Measurements from ENCODE around the gene HECTD3.

DNA sequence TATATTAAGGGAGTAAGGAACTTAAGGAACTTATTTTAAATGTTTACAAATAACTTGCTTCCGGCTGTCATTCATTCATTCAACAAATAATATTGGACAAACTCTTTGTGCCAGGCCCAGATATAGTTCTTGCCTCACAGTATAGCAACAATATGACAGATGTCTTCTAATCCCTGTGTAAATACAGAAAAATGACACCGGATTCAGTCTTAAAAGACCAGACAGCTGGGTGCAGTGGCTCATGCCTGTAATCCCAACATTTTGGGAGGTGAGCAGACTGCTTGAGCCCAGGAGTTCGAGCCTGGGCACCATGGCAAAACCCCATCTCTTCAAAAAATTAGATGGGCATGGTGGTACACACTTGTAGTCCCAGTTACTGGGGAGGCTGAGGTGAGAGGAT lies 48.4 kb downstream of the HECTD3 start:
- TF ChIP-seq, protein P1, sequence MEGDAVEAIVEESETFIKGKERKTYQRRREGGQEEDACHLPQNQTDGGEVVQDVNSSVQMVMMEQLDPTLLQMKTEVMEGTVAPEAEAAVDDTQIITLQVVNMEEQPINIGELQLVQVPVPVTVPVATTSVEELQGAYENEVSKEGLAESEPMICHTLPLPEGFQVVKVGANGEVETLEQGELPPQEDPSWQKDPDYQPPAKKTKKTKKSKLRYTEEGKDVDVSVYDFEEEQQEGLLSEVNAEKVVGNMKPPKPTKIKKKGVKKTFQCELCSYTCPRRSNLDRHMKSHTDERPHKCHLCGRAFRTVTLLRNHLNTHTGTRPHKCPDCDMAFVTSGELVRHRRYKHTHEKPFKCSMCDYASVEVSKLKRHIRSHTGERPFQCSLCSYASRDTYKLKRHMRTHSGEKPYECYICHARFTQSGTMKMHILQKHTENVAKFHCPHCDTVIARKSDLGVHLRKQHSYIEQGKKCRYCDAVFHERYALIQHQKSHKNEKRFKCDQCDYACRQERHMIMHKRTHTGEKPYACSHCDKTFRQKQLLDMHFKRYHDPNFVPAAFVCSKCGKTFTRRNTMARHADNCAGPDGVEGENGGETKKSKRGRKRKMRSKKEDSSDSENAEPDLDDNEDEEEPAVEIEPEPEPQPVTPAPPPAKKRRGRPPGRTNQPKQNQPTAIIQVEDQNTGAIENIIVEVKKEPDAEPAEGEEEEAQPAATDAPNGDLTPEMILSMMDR (IDR thresholded peaks at IDR 0.05): no peak
- no peak for TF ChIP-seq POLR2A (IDR thresholded peaks at IDR 0.05)

All from Peyer's patch (tissue), 4 donors.